NCI-H345 (cell line): Measurements from ENCODE around the gene AACS.
"Not testable (repeated sequence)": the region's sequence is repeated elsewhere in the genome, so short reads cannot be mapped to it uniquely, and the experiment has no call there.

Experiments used
- DNase-seq: peaks from one replicate; lab custom pipeline; 2025; lab: John Stamatoyannopoulos, UW

Gene AACS

GRCh38 chr12:125092108-125092871 lies 27.1 kb downstream of the AACS start:
- DNase-seq = no peak

GRCh38 chr12:125092872-125093680 lies 27.8 kb downstream of the AACS start:
- no peak for DNase-seq

DNA sequence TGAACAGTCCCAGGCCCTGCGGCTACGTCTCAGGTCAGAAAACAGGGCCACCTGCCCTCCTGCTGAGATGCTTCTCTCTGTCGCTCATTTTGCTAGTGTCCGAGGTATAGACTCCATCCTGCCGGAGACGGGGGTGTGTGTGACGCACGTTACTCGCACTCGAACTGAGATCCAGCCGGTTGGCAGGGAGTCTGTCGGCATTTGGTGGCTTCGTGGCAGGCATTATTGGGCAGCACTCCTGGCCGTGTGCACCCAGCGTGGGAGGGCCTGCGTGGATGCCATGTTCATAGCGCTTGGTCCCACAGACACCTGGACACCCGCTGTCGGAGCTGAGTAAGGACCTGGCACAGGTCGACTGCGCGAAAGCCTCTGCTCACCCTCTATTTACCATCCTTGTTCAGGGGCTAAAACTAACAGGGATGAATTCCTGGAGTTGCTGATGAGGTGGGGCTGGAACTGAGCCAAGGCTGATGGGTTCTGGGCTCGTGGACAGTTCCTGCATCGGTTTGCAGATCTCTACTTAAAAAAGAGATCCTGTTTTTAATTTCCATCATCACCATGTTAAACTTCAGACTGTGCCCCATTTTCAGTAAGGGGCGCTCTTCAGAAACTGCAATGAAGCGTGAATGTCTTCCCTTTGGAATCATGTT lies 28.6 kb downstream of the AACS start:
- peak; percentile 44 for DNase-seq

DNA sequence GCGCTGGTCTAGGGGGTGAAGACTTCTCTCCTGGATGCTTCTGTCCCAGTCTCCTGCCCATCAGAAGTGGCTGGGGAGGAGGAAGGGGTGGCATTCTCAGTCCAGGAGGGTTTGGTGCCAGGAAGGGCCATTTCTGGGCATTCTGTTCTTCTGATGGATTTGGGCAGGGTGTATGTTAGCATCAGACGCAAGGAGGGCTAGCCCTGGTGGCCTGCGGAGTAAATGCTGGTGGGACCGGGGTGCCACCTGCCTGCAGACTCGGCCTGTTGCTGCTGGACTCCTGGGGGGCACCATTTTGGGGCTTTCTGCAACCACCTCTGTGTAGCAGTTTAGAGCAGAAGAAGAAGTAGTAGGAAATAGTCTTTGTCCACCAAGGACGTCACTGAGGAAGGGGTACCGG lies 31.7 kb downstream of the AACS start:
- no peak for DNase-seq

GRCh38 chr12:125097427-125097826 lies 32.2 kb downstream of the AACS start:
- DNase-seq = no peak

- no peak for DNase-seq
Observed at GRCh38 chr12:125098676-125099408, 33.6 kb downstream of the AACS start.

- no peak for DNase-seq
Observed at GRCh38 chr12:125099409-125099782, 34.2 kb downstream of the AACS start.

DNA sequence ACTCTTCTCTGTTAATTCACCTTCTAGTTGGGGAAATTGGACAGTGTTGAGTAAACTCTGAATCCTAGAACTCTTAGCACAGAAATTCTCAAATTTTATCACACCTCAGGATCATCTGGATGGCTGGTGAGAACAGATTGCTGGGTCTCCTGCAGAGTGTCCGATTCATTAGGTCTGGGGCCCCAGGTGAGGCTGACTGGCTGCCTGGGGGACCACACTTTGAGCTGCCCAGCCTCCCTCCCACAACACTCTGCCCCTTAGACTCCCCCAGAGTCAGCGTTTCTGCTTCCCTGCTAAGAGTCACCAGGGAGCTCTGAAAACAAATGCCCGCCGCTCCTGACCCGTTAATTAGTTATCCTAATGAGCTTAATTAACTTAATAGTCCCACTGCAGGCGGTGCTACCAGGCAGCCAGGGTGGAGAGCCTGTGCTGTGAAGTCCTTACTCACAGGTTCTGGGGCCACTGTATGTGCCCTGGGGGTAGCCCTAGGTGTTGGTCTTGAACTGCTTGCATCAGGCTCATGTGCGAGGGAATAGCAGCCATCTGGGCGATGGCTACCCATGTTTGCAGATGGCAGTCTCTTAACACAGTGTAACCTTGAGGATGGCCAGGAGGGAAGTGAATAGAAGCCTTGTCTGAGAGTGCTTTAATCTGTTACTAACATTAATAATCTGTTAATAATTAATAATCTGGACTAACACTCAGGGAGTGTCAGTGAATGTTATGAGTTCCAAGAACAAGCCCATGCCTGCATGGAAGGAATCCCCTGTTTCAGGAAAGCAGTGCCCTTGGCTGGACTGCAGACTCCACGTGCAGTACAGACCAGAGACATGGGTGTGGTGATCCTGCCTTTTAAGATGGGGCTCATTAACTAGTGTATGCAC lies 35.6 kb downstream of the AACS start:
- no peak for DNase-seq

DNA sequence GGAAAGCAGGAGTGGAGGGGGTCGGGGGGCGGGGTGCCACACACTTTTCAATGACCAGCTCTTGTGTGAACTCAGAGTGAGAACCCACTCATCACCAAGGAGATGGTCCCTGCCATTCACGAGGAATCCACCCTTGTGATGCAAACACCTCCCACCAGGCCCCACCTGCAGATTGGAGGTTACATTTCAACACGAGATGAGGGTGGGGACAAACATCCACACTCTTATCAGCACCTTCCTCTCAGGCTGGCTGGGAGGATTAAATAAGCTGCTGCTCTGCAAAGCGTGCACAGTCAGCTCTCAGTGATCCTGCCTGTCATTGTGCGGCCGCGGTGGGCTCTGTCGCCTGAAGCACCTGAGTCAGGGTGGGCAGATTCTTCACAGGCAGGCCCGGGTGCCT lies 39.7 kb downstream of the AACS start:
- no peak for DNase-seq

GRCh38 chr12:125105600-125105999 lies 40.4 kb downstream of the AACS start:
- DNase-seq = peak; percentile 17

- no peak for DNase-seq
Observed at GRCh38 chr12:125110641-125111360, 45.6 kb downstream of the AACS start.

DNA sequence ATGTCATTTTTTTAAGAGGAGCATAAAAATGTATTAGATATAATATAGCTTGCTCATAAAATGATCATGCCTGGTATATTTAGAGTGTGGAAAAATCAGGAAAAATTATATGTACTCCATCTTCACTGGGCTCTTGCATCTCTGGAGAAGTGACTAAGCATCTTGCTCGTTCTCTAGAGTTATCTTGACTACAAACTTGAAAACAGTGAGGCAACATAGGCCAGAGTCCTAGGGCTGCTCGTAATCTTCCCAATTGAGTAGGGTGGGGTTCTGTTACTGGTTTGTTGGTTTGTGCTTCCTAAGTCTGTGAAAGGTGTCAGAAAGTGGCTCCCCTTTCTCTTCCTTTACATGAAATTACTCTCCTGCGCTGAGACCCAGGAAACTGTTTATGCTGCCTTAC lies 46.2 kb downstream of the AACS start:
- no peak for DNase-seq

- not testable (repeated sequence) for DNase-seq
Observed at GRCh38 chr12:125112614-125113013, 47.4 kb downstream of the AACS start.

DNA sequence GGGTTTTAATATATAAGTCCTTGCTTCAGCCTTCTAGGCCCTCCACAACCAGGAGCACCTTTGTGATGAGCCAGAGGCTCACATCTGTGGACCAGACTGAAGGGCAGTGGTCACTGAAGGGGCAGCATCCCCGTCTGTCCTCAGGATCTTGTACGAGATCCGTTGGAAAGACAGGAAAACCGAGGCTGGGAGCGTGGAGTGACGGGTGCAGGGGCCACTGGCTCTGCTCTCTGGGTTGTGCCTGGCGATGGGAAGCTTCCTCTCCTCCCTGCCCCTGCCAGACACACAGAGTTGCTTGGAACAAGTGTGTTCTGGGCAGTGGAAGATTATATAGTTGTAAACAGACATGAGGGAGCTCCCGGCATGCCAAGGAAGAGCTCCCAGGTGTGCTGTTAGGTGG lies 48.0 kb downstream of the AACS start:
- no peak for DNase-seq

DNA sequence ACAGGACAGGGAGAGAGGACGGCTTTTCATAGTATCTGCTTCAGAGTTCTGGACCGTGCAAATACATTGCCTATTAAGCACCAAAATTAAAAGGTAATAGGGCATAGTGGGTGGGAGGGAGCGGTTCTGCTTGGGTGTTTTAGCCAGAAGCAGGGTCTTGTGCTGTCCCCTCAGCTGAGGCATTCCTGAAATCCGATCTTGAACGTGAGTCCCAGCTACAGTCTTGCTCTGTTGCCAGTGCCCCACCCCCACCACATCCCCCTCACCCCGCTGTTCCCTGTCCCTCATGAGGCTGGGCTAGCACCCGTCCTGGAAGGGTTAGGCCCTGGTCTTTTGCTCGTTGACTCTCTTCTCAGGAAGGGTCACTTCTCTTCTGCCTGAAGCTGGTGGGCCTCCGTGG lies 48.6 kb downstream of the AACS start:
- no peak for DNase-seq

GRCh38 chr12:125114365-125115141 lies 49.3 kb downstream of the AACS start:
- no peak for DNase-seq

GRCh38 chr12:125120566-125120965 lies 55.3 kb downstream of the AACS start:
- DNase-seq = no peak

DNA sequence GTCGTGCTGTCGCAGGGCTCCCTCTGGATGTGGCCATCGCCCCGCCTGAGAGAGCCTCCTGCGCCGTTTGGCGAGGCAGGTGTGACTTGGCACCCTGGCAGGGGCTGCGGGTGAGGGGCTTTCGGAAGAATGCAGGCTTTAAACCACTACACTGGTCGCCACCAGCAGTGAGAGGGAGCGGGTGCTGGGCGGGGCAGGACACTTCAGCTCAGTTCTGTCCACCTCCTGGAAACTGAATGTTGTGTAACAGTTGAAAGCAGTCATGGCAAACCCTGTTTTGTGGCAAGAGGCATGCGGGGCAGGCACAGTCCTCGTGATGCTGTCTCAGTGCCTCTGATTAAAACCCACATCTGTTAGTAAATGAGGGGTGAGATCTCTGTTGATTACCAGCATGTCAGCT lies 55.9 kb downstream of the AACS start:
- DNase-seq = no peak

DNA sequence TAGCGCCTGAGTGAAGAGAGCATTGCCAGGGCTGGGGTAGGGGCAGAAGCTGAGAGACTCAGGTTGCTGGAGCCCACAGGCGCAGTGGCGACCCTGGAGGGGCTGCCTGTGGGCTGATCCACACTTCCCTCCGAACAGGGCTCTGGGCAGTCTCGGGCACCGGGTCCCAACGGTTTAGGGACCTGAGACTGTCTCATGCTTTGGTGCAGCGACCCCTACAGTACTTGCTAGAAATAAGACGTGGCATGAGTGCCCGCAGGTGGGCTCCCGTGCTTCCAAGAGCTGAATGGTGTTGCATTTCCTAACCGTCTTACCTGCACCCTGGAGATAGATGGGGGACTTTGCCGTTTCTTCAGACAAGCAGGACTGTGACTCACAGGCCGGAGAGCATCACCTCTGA lies 57.4 kb downstream of the AACS start:
- no peak for DNase-seq
